HCT116 (cell line): ENCODE measurements around the gene RAB13. TPM values are rescaled to one million over a fixed set of nuclear protein-coding genes. Genes with fewer than 3 reads are reported as not detected.
A peak's percentile ranks its signal among the peaks of the same experiment; 100 is the strongest.

Experiments used
- ATAC-seq: fragments of 200-7000 bp; cut with Tn5 transposase; 2 replicates; pipeline ENCODE4 v1.9.1; 2020; ENCODE audit warnings: mild to moderate bottlenecking, moderate library complexity
- BruUV-seq: library from RNA; stranded (reverse); fragments of 400-500 nt; replicated peaks from 2 replicates; lab custom pipeline; 2021; lab: Mats Ljungman, UMichigan
- CTCF ChIA-PET: fragments of 300-600 bp; sonication (Branson Sonifier 250); formaldehyde crosslinking; loops from one replicate; lab custom pipeline; 2021; ENCODE audit warnings: antibody characterized with exemption; lab: Charles Lee
- POLR2A ChIA-PET: fragments of 300-600, 350-600 bp; sonication (Branson Sonifier 250); formaldehyde crosslinking; loops from one replicate; lab custom pipeline; 2021; ENCODE audit warnings: antibody characterized with exemption; lab: Charles Lee
- RAD21 ChIA-PET, 2 experiments: fragments of 300-600 bp; sonication (Branson Sonifier 250); formaldehyde crosslinking; loops; one replicate each; lab custom pipeline; 2023; ENCODE audit warnings: low total read pairs in 2 of 2; ENCODE audit not compliant: uncharacterized antibody in 2 of 2, unreplicated experiment in 2 of 2, low non-redundant PET in 1 of 2; lab: Charles Lee
- DNase-seq: peaks from one replicate; pipeline ENCODE4 v3.0.0-alpha.2; 2010; ENCODE audit warnings: low read depth, low spot score
- H2AFZ ChIP-seq: fragments of 200-600 bp; shearing (Covaris generic), sonication (generic); 2 replicates; pipeline ENCODE4 v1.6.1; 2017; ENCODE audit warnings: low read depth, mixed run types, mixed read lengths, antibody characterized with exemption, low read length; ENCODE audit not compliant: poor library complexity, severe bottlenecking
- H3K27ac ChIP-seq: 2 replicates; pipeline ENCODE4 v1.5.1; 2012; ENCODE audit warnings: low read depth, low read length
- H3K27me3 ChIP-seq: fragments of 200-600 bp; sonication (generic); 2 replicates; pipeline ENCODE4 v1.6.1; 2016; ENCODE audit warnings: mixed run types, low read length, mixed read lengths; ENCODE audit not compliant: insufficient read depth
- H3K36me3 ChIP-seq, 2 experiments: fragments of 200-500 bp in 1 of 2; fragments of 200-600 bp in 1 of 2; sonication (Bioruptor generic) in 1 of 2; sonication (generic) in 1 of 2; 2 replicates each; pipeline versions ENCODE4 v1.5.1 to v1.6.1; 2014 to 2016; ENCODE audit warnings: low read length in 2 of 2, inconsistent platforms in 1 of 2, mixed read lengths in 1 of 2, mixed run types in 1 of 2; ENCODE audit not compliant: insufficient read depth in 2 of 2, control insufficient read depth in 1 of 2
- H3K4me1 ChIP-seq, 2 experiments: fragments of 200-600 bp in 1 of 2; sonication (generic) in 1 of 2; 2 replicates each; pipeline versions ENCODE4 v1.5.1 to v1.6.1; 2012 to 2017; ENCODE audit warnings: low read length in 2 of 2, inconsistent platforms in 1 of 2, mild to moderate bottlenecking in 1 of 2, mixed read lengths in 1 of 2, mixed run types in 1 of 2, moderate library complexity in 1 of 2; ENCODE audit not compliant: insufficient read depth in 2 of 2, control insufficient read depth in 1 of 2
- H3K4me2 ChIP-seq: fragments of 200-600 bp; sonication (generic); 2 replicates; pipeline ENCODE4 v1.6.1; 2017; ENCODE audit warnings: mixed run types, low read length, mixed read lengths
- H3K4me3 ChIP-seq, 2 experiments: fragments of 200-600 bp in 1 of 2; sonication (generic) in 1 of 2; replicated peaks in 1 of 2; 2 replicates each; pipeline ENCODE4 v1.5.1; 2011 to 2016; ENCODE audit warnings: low read length in 2 of 2, control low read depth in 1 of 2, low read depth in 1 of 2, mild to moderate bottlenecking in 1 of 2, mixed read lengths in 1 of 2, mixed run types in 1 of 2
- H3K79me2 ChIP-seq: fragments of 200-600 bp; sonication (generic); 2 replicates; pipeline ENCODE4 v1.6.1; 2017; ENCODE audit warnings: mild to moderate bottlenecking, mixed run types, low read length, moderate library complexity, mixed read lengths; ENCODE audit not compliant: insufficient read depth
- H3K9ac ChIP-seq: fragments of 200-600 bp; sonication (generic); 2 replicates; pipeline ENCODE4 v1.6.1; 2016; ENCODE audit warnings: low read length, mixed read lengths
- H3K9me2 ChIP-seq: fragments of 200-600 bp; sonication (generic), shearing (Covaris generic); 2 replicates; pipeline ENCODE4 v1.6.1; 2017; ENCODE audit warnings: mixed run types, mild to moderate bottlenecking, moderate library complexity; ENCODE audit not compliant: insufficient read depth
- H3K9me3 ChIP-seq, 2 experiments: fragments of 200-500 bp in 1 of 2; fragments of 200-600 bp in 1 of 2; sonication (Bioruptor generic) in 1 of 2; sonication (generic) in 1 of 2; 2 replicates each; pipeline ENCODE4 v1.6.1; 2014 to 2017; ENCODE audit warnings: low read length in 2 of 2, mixed read lengths in 2 of 2, inconsistent platforms in 1 of 2, low read depth in 1 of 2, mild to moderate bottlenecking in 1 of 2, mixed run types in 1 of 2, moderate library complexity in 1 of 2; ENCODE audit not compliant: control insufficient read depth in 1 of 2, insufficient read depth in 1 of 2
- H4K20me1 ChIP-seq: fragments of 200-600 bp; sonication (generic), shearing (Covaris generic); 2 replicates; pipeline ENCODE4 v1.6.1; 2017; ENCODE audit warnings: mixed run types, mild to moderate bottlenecking, moderate library complexity; ENCODE audit not compliant: insufficient read depth
- CEBPB ChIP-seq: IDR thresholded peaks from 2 replicates; pipeline ENCODE4 v1.6.1; 2012; ENCODE audit warnings: low read depth
- ELF1 ChIP-seq: IDR thresholded peaks from 2 replicates; pipeline ENCODE4 v1.6.1; 2012; ENCODE audit warnings: low read depth, borderline replicate concordance
- JUND ChIP-seq: IDR thresholded peaks from 2 replicates; pipeline ENCODE4 v1.6.1; 2012
- SIN3A ChIP-seq: IDR thresholded peaks from 2 replicates; pipeline ENCODE4 v1.6.1; 2012; ENCODE audit warnings: low read depth
- SP1 ChIP-seq: IDR thresholded peaks from 2 replicates; pipeline ENCODE4 v1.6.1; 2012; ENCODE audit warnings: low read depth
- SRF ChIP-seq: IDR thresholded peaks from 2 replicates; pipeline ENCODE4 v1.6.1; 2012; ENCODE audit warnings: low read depth
- TCF7L2 ChIP-seq: IDR thresholded peaks from 2 replicates; pipeline ENCODE4 v1.7.0; 2011; ENCODE audit warnings: borderline replicate concordance, inconsistent platforms; ENCODE audit not compliant: insufficient read depth, insufficient read length; ENCODE audit errors: extremely low read depth
- YY1 ChIP-seq: IDR thresholded peaks from 2 replicates; pipeline ENCODE4 v1.6.1; 2011; ENCODE audit warnings: low read length, low read depth, moderate library complexity, mild to moderate bottlenecking; ENCODE audit not compliant: insufficient replicate concordance; ENCODE audit errors: extremely low read depth
- ZFX ChIP-seq: fragments of 450-650 bp; IDR thresholded peaks from 2 replicates; pipeline ENCODE4 v1.6.1; 2017
- ZNF274 ChIP-seq: fragments of 200-500 bp; sonication (Bioruptor generic); IDR thresholded peaks from 2 replicates; pipeline ENCODE4 v1.6.1; 2014; ENCODE audit warnings: mild to moderate bottlenecking, low read depth, low read length, inconsistent platforms
- intact Hi-C: fragments of 100-400 bp; cut with micrococcal nuclease; formaldehyde crosslinking; loops from 2 replicates; pipeline ENCODE4 v1.10.0; 2022
- total RNA-seq: library from RNA; stranded (reverse); gene quantifications from one replicate; pipeline ENCODE4 v1.2.1, GENCODE V29; 2021; ENCODE audit not compliant: unreplicated experiment
- TF ChIP-seq, protein P1 (sequence below): IDR thresholded peaks from 2 replicates; pipeline ENCODE4 v1.6.1; 2012
- TF ChIP-seq, protein P2 (sequence below): IDR thresholded peaks from 2 replicates; pipeline ENCODE4 v1.6.1; 2011; ENCODE audit warnings: mild to moderate bottlenecking, low read length, moderate library complexity; ENCODE audit not compliant: insufficient replicate concordance; ENCODE audit errors: extremely low read depth

Gene RAB13
- total RNA-seq, 1 experiment from 2014 or later = 93.6 TPM

DNA sequence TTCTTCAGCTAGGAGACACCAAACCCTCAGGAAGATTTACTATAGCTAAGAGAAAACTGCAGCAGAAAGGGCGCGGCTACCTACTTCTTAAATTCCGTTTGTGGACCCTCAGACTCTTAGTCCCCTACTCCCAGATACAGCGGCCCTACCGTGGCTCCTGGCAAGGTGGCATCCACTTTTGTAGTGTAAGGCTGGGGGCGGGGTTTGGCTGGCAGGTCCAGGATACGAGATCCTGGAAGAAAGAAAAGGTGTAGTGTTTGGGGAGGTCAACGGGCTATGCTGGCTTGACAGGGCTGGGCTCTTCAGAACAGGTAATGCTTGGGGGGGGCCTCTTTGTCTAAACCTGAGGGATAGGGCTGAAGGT is 18.2 kb downstream of the RAB13 start:
- no TSS peak for BruUV-seq
- H3K9me2 ChIP-seq = no peaks in the 10 kb centered on the region
- H4K20me1 ChIP-seq = no peaks in the 10 kb centered on the region
- H3K27me3 ChIP-seq = no peaks in the 10 kb centered on the region
- peak overlapping the region; percentile 94 for H3K9ac ChIP-seq
- H3K4me3 ChIP-seq = peak overlapping the region; percentile 68 to 79
- peaks cover 10% of the 10 kb centered on the region for H3K79me2 ChIP-seq
- H2AFZ ChIP-seq = peak overlapping the region; percentile 74
- peaks cover 18 to 44% of the 10 kb centered on the region in 2 experiments for H3K4me1 ChIP-seq
- peak overlapping the region; percentile 97 for H3K4me2 ChIP-seq
- peak overlapping the region; percentile 90 for H3K27ac ChIP-seq
- H3K36me3 ChIP-seq = no peaks in the 10 kb centered on the region
- ATAC-seq = 0 out of 2 replicates have a peak, but pooled peaks have one; percentile 7
- ChIA-PET CTCF (interaction anchor here (1.1 to 2.5 kb wide), 7 partner anchors 9 to 169 kb away, joined by 4 to 14 read pairs (median 7); partner anchors contain the start of genes CRTC2, DENND4B, GATAD2B and JTB), RAD21 (interaction anchor here in 1 of 2 experiments (1.1 kb wide), 1 partner anchor 9 kb away, joined by 3 read pairs; no protein-coding TSS in a partner anchor), POLR2A (interaction anchor here (1.2 to 3.3 kb wide), 10 partner anchors 9 to 355 kb away, joined by 3 to 38 read pairs (median 6); partner anchors contain the start of genes CHTOP, CRTC2, DENND4B and JTB)
- no peaks in the 10 kb centered on the region for H3K9me3 ChIP-seq
- TF ChIP-seq CEBPB (no peak), SIN3A (no peak), ZFX (no peak), SRF (no peak), SP1 (no peak)
- DNase-seq = no peak
- intact Hi-C loops = loop anchor here (5.0 kb wide), 1 partner anchor 171 kb away; no protein-coding TSS in a partner anchor

DNA sequence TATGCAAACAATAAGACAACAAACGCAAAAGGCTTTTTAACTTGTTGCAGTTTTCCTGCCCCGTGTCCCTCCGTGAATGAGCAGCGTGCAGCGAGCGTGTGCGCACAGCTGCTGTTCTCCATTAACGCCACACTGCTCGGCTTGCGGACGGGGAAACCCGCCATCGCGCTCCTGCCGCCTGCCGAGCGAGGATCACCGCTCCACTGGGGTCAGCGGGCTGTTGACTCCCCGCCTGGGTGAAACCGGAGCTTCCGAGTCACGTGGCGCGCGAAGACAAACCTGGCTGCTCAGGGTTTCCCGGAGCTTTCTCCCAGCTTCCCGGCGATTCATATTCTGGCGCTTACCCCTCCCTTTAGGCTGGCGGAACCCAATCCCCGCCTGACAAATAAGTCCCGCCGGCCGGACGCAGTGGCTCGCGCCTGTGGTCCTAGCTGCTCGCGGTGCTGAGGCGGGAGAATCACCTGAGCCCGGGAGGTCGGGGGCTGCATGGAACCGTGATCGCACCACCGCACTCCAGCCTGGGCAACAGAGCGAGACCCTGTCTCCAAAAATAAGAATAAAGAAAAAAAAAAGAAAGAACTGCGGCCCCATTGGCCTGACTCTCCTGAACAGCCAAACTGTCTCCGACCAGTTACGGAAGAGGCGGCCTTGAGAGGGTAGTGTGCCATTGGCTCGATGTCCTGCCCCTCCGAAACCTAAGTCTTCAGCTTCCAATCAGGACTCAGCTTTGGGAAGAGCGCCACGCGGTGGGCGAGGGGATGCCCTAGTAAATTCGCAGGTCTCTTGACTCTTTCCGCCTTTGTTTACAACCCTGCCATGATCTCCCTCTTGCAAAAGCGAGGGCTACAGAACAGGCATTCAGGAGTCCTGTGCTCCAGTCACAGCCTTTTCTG is 18.8 kb downstream of the RAB13 start, which contains the start of gene CREB3L4:
Gene CREB3L4, plus strand, starts transcription at position 796 of the 893 bp plus-strand sequence. CDS start 624 bp downstream, outside the sequence.
- intact Hi-C loops = loop anchor here (5.0 kb wide), 1 partner anchor 170 kb away; no protein-coding TSS in a partner anchor
- no peaks in the 10 kb centered on the region for H3K36me3 ChIP-seq
- RAD21 ChIA-PET = interaction anchor here in 1 of 2 experiments (1.1 kb wide), 1 partner anchor 9 kb away, joined by 3 read pairs; no protein-coding TSS in a partner anchor
- ATAC-seq (peak; percentile 75), DNase-seq (peak; percentile 98)
- POLR2A ChIA-PET = interaction anchor here (0.6 to 3.3 kb wide), 13 partner anchors 8 to 354 kb away, joined by 3 to 38 read pairs (median 5); partner anchors contain the start of genes CHTOP, CRTC2, DENND4B and JTB
- TSS peak; percentile 29 for BruUV-seq
- H3K9me2 ChIP-seq = no peaks in the 10 kb centered on the region
- H3K27me3 ChIP-seq = no peaks in the 10 kb centered on the region
- CTCF ChIA-PET = interaction anchor here (1.1 to 2.5 kb wide), 7 partner anchors 9 to 169 kb away, joined by 4 to 14 read pairs (median 7); partner anchors contain the start of genes CRTC2, DENND4B, GATAD2B and JTB
- peaks cover 21 to 50% of the 10 kb centered on the region in 2 experiments for H3K4me1 ChIP-seq
- H4K20me1 ChIP-seq = no peaks in the 10 kb centered on the region
- peak within 1 kb of the TSS; percentile 97 for H3K4me2 ChIP-seq
- H3K9ac ChIP-seq = peak within 1 kb of the TSS; percentile 94
- no peaks in the 10 kb centered on the region for H3K9me3 ChIP-seq
- peak within 1 kb of the TSS; percentile 74 for H2AFZ ChIP-seq
- peak within 1 kb of the TSS; percentile 68 to 79 for H3K4me3 ChIP-seq
- peaks cover 16% of the 10 kb centered on the region for H3K79me2 ChIP-seq
- H3K27ac ChIP-seq = peak within 1 kb of the TSS; percentile 90
- no peak for TF ChIP-seq ZNF274
- no peak; the same call in 1 of the 2 replicates for TF ChIP-seq ZFX
- TF ChIP-seq YY1 = peak; percentile 65
- TF ChIP-seq ELF1 = no peak
- TF ChIP-seq, protein P1, sequence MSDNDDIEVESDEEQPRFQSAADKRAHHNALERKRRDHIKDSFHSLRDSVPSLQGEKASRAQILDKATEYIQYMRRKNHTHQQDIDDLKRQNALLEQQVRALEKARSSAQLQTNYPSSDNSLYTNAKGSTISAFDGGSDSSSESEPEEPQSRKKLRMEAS = no peak
- no peak for TF ChIP-seq JUND
- TF ChIP-seq, protein P2, sequence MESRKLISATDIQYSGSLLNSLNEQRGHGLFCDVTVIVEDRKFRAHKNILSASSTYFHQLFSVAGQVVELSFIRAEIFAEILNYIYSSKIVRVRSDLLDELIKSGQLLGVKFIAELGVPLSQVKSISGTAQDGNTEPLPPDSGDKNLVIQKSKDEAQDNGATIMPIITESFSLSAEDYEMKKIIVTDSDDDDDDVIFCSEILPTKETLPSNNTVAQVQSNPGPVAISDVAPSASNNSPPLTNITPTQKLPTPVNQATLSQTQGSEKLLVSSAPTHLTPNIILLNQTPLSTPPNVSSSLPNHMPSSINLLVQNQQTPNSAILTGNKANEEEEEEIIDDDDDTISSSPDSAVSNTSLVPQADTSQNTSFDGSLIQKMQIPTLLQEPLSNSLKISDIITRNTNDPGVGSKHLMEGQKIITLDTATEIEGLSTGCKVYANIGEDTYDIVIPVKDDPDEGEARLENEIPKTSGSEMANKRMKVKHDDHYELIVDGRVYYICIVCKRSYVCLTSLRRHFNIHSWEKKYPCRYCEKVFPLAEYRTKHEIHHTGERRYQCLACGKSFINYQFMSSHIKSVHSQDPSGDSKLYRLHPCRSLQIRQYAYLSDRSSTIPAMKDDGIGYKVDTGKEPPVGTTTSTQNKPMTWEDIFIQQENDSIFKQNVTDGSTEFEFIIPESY = no peak
- TF ChIP-seq TCF7L2 = no peak
